Neural cell (in vitro differentiated cells): ENCODE data around the gene INSR. TPM values are rescaled to one million over a fixed set of nuclear protein-coding genes. Genes with fewer than 3 reads are reported as not detected.

Experiments used
- H2AFZ ChIP-seq: fragments of 200-600, 300-800 bp; sonication (generic), shearing (Covaris generic); 2 replicates; pipeline ENCODE4 v1.6.0; 2014; ENCODE audit warnings: low read depth, mild to moderate bottlenecking, antibody characterized with exemption, low read length, moderate library complexity
- H3F3A ChIP-seq: fragments of 200-600 bp; shearing (Covaris generic); 2 replicates; pipeline ENCODE4 v1.6.1; 2016; ENCODE audit warnings: mild to moderate bottlenecking, moderate library complexity, mixed read lengths, antibody characterized with exemption, low read length; ENCODE audit not compliant: insufficient read depth, poor library complexity, severe bottlenecking
- H3K27ac ChIP-seq: fragments of 200-600, 300-800 bp; sonication (generic), shearing (Covaris generic); 2 replicates; pipeline ENCODE4 v1.5.1; 2014; ENCODE audit warnings: mild to moderate bottlenecking, low read length, moderate library complexity
- H3K27me3 ChIP-seq: fragments of 300-800, 200-600 bp; sonication (generic), shearing (Covaris generic); 2 replicates; pipeline ENCODE4 v1.6.0; 2014; ENCODE audit warnings: mild to moderate bottlenecking, low read depth, low read length, moderate library complexity; ENCODE audit not compliant: insufficient read depth
- H3K36me3 ChIP-seq: fragments of 300-800, 200-600 bp; sonication (generic), shearing (Covaris generic); 2 replicates; pipeline ENCODE4 v1.5.1; 2014; ENCODE audit warnings: mild to moderate bottlenecking, antibody characterized with exemption, low read length, moderate library complexity; ENCODE audit not compliant: insufficient read depth
- H3K4me2 ChIP-seq: fragments of 300-800, 200-600 bp; sonication (generic), shearing (Covaris generic); 2 replicates; pipeline ENCODE4 v1.6.0; 2014; ENCODE audit warnings: mild to moderate bottlenecking, low read length
- H3K4me3 ChIP-seq: fragments of 300-800, 200-600 bp; sonication (generic), shearing (Covaris generic); 2 replicates; pipeline ENCODE4 v1.5.1; 2014; ENCODE audit warnings: mild to moderate bottlenecking, low read length, moderate library complexity
- H3K79me2 ChIP-seq: fragments of 200-600 bp; shearing (Covaris generic); replicated peaks from 2 replicates; pipeline ENCODE4 v1.6.0; 2014; ENCODE audit warnings: mild to moderate bottlenecking, low read length, moderate library complexity; ENCODE audit not compliant: insufficient read depth
- H3K9ac ChIP-seq: fragments of 300-800, 200-600 bp; sonication (generic), shearing (Covaris generic); 2 replicates; pipeline ENCODE4 v1.6.1; 2016; ENCODE audit warnings: mild to moderate bottlenecking, low read length, mixed read lengths
- H3K9me2 ChIP-seq: fragments of 200-600 bp; shearing (Covaris generic); 2 replicates; pipeline ENCODE4 v1.6.1; 2016; ENCODE audit warnings: mild to moderate bottlenecking, low read length, mixed read lengths; ENCODE audit not compliant: insufficient read depth
- H3K9me3 ChIP-seq: fragments of 200-600, 300-800 bp; sonication (generic), shearing (Covaris generic); 2 replicates; pipeline ENCODE4 v1.6.1; 2016; ENCODE audit warnings: mild to moderate bottlenecking, mixed run types, low read length, moderate library complexity, mixed read lengths
- H4K20me1 ChIP-seq: fragments of 200-600 bp; shearing (Covaris generic); 2 replicates; pipeline ENCODE4 v1.6.1; 2016; ENCODE audit warnings: mild to moderate bottlenecking, mixed run types; ENCODE audit not compliant: insufficient read depth
- EZH2 ChIP-seq: fragments of 200-600, 300-800 bp; shearing (Covaris generic), sonication (generic); IDR thresholded peaks from 2 replicates; pipeline ENCODE4 v1.6.1; 2014; ENCODE audit warnings: antibody characterized with exemption, low read length, borderline replicate concordance, mild to moderate bottlenecking; ENCODE audit not compliant: insufficient read depth, poor library complexity, severe bottlenecking
- MXI1 ChIP-seq: fragments of 450-650 bp; conservative IDR thresholded peaks from 2 replicates; pipeline ENCODE4 v1.6.1; 2014; ENCODE audit warnings: antibody characterized with exemption, mild to moderate bottlenecking; ENCODE audit not compliant: poor library complexity, severe bottlenecking
- POLR2AphosphoS5 ChIP-seq: IDR thresholded peaks from 2 replicates; pipeline ENCODE4 v1.6.1; 2012
- SMC3 ChIP-seq: fragments of 450-650 bp; conservative IDR thresholded peaks from 2 replicates; pipeline ENCODE4 v1.6.1; 2014; ENCODE audit warnings: antibody characterized with exemption, mild to moderate bottlenecking, moderate library complexity; ENCODE audit not compliant: poor library complexity
- TAF1 ChIP-seq: IDR thresholded peaks from 2 replicates; pipeline ENCODE4 v1.6.1; 2012; ENCODE audit warnings: low read depth
- polyA plus RNA-seq: library from polyadenylated mRNA; depleted of rRNA; stranded (reverse); fragments of >200 nt; gene quantifications from 2 replicates; pipeline ENCODE4 v1.2.3, GENCODE V29; 2014
- TF ChIP-seq, protein P1 (sequence below): fragments of 450-650 bp; IDR thresholded peaks from 2 replicates; pipeline ENCODE4 v1.5.1; 2014; ENCODE audit warnings: antibody characterized with exemption, mild to moderate bottlenecking, moderate library complexity; ENCODE audit not compliant: poor library complexity, severe bottlenecking
- TF ChIP-seq, protein P2 (sequence below): IDR thresholded peaks from 2 replicates; pipeline ENCODE4 v1.6.1; 2012; ENCODE audit warnings: borderline replicate concordance

Gene INSR
- polyA plus RNA-seq, 1 donor from 2014 or later: 16.0 TPM

DNA sequence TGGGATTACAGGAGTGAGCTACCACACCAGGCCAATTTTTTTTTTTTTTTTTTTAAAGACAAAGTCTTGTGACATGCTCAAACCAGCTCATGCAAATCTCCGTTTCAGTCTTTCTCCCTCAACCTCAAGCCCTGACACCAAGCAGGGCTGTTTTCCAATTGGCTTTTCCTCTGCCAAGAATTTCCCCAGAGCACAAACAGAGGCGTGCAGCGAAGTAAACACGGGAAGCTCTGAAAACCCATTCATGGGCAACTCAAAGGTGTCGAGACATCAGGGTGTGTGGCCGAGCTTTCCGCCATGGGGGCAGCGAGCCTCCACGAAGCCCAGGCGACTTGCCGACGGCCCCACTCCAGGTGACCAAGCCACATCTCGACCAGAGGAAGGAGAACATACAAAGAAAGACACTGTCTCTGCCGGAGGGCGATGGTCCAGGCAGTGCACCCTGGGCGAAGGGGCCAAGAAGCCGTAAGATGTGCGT lies 70.0 kb downstream of the INSR start:
- no peaks in the 10 kb centered on the region for H3K36me3 ChIP-seq
- H2AFZ ChIP-seq: no peak overlapping the region
- no peaks in the 10 kb centered on the region for H4K20me1 ChIP-seq
- H3K4me3 ChIP-seq: no peak overlapping the region
- H3K4me2 ChIP-seq: no peak overlapping the region
- TF ChIP-seq SMC3: no peak
- TF ChIP-seq, protein P1, sequence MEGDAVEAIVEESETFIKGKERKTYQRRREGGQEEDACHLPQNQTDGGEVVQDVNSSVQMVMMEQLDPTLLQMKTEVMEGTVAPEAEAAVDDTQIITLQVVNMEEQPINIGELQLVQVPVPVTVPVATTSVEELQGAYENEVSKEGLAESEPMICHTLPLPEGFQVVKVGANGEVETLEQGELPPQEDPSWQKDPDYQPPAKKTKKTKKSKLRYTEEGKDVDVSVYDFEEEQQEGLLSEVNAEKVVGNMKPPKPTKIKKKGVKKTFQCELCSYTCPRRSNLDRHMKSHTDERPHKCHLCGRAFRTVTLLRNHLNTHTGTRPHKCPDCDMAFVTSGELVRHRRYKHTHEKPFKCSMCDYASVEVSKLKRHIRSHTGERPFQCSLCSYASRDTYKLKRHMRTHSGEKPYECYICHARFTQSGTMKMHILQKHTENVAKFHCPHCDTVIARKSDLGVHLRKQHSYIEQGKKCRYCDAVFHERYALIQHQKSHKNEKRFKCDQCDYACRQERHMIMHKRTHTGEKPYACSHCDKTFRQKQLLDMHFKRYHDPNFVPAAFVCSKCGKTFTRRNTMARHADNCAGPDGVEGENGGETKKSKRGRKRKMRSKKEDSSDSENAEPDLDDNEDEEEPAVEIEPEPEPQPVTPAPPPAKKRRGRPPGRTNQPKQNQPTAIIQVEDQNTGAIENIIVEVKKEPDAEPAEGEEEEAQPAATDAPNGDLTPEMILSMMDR: no peak
- no peak for TF ChIP-seq EZH2
- no peaks in the 10 kb centered on the region for H3K9me2 ChIP-seq
- no peak overlapping the region for H3K27ac ChIP-seq
- H3F3A ChIP-seq: no peaks in the 10 kb centered on the region
- no peak overlapping the region for H3K9ac ChIP-seq
- H3K27me3 ChIP-seq: no peaks in the 10 kb centered on the region
- no peaks in the 10 kb centered on the region for H3K79me2 ChIP-seq
- H3K9me3 ChIP-seq: no peaks in the 10 kb centered on the region

DNA sequence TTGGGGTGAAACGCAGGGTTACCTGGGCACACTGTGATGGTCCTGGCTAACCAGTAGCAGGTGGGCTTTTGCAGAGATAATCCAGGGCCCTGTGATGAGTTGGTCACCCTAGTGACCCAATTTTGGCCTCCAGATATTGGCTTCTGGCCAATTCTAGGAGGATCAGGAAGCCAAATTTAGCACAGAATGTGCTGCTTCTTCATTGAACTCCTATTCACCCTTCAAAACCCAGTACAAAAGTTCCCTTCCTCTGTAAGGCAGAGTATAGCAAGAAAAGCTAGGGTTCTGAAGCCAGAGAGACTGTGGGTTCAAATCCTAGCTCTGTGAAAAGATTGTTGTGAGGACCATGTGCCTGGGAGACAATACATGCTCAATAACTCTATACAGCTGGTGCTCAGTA lies 70.8 kb downstream of the INSR start:
- no peak overlapping the region for H2AFZ ChIP-seq
- no peak for TF ChIP-seq EZH2
- TF ChIP-seq, protein P1: no peak
- TF ChIP-seq TAF1: no peak
- TF ChIP-seq POLR2AphosphoS5: no peak
- TF ChIP-seq, protein P2, sequence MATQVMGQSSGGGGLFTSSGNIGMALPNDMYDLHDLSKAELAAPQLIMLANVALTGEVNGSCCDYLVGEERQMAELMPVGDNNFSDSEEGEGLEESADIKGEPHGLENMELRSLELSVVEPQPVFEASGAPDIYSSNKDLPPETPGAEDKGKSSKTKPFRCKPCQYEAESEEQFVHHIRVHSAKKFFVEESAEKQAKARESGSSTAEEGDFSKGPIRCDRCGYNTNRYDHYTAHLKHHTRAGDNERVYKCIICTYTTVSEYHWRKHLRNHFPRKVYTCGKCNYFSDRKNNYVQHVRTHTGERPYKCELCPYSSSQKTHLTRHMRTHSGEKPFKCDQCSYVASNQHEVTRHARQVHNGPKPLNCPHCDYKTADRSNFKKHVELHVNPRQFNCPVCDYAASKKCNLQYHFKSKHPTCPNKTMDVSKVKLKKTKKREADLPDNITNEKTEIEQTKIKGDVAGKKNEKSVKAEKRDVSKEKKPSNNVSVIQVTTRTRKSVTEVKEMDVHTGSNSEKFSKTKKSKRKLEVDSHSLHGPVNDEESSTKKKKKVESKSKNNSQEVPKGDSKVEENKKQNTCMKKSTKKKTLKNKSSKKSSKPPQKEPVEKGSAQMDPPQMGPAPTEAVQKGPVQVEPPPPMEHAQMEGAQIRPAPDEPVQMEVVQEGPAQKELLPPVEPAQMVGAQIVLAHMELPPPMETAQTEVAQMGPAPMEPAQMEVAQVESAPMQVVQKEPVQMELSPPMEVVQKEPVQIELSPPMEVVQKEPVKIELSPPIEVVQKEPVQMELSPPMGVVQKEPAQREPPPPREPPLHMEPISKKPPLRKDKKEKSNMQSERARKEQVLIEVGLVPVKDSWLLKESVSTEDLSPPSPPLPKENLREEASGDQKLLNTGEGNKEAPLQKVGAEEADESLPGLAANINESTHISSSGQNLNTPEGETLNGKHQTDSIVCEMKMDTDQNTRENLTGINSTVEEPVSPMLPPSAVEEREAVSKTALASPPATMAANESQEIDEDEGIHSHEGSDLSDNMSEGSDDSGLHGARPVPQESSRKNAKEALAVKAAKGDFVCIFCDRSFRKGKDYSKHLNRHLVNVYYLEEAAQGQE: no peak
- TF ChIP-seq SMC3: no peak
- no peak for TF ChIP-seq MXI1
- H3K4me2 ChIP-seq: no peak overlapping the region
- H3K4me3 ChIP-seq: no peak overlapping the region
- no peaks in the 10 kb centered on the region for H3K27me3 ChIP-seq
- H3K79me2 ChIP-seq: no peaks in the 10 kb centered on the region
- no peaks in the 10 kb centered on the region for H3K36me3 ChIP-seq
- no peaks in the 10 kb centered on the region for H3F3A ChIP-seq
- no peak overlapping the region for H3K9ac ChIP-seq
- H4K20me1 ChIP-seq: no peaks in the 10 kb centered on the region
- H3K27ac ChIP-seq: no peak overlapping the region
- no peaks in the 10 kb centered on the region for H3K9me3 ChIP-seq
- H3K9me2 ChIP-seq: no peaks in the 10 kb centered on the region
